Skin epidermis (tissue), 12 donors: ENCODE results near the gene CCDC106.

Source experiments
- H3K27ac ChIP-seq, 21 experiments: fragments of 200-600 bp; sonication (generic) in 11 of 21; one replicate each; pipeline ENCODE4 v1.5.0; 2020; ENCODE audit warnings: mild to moderate bottlenecking in 3 of 21, inconsistent platforms in 2 of 21, moderate library complexity in 2 of 21
- H3K4me3 ChIP-seq, 7 experiments: fragments of 200-600 bp; sonication (generic) in 2 of 7; one replicate each; pipeline ENCODE4 v1.5.0; 2020; ENCODE audit warnings: inconsistent platforms in 2 of 7, mild to moderate bottlenecking in 2 of 7, moderate library complexity in 1 of 7

CCDC106 gene

DNA sequence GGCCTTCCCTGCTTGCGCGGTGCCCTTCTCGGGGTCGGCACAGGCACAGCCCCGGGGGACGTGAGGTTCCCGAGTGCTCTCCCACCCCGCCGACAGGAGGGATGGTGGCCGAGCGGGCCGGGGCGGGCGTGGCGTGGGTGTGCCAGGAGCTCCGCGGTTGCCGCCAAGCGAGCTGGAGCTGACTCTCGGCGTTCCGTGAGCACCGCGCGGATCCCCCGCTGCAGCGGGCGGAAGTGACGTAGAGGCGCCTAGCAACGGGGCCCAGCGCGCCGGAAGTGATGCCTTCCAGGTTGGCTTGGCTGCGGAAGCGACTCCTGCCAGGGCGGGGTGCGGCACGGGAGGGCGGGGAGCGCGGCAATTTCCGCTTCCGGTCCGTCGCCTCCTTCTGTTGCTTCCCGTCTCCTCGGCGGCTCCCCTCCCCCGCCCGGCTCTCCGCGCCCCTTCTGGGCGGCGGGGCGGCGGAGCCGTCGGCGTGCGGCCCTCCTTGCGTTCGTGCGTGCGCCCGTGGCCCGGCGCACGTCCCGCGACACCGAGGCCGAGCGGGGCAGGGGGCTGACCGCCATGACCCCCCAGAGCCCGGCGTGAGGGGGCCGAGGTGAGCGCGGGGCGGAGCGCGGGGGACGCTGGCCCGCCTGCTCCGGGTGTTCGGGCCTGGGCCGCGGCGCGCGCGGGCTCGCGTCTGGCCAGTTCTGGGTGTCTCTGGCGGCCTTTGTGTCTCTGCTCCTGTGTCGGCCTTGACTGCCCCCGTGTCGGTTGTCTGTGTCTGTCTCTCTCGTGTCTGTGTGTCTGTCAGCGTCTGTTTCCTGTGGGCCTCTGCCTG lies 27.0 kb downstream of the CCDC106 start, which contains the start of gene EPN1:
Gene EPN1, plus strand, starts transcription at position 386 of the 820 bp plus-strand sequence. CDS start 3,402 bp downstream, outside the sequence.
- peak within 1 kb of the TSS; percentile 81 to 97 (median 91) for H3K27ac ChIP-seq
- H3K4me3 ChIP-seq: peak within 1 kb of the TSS; percentile 60 to 99 (median 93)

GRCh38 chr19:55675661-55676354 lies 27.8 kb downstream of the CCDC106 start:
- H3K27ac ChIP-seq: peak overlapping the region; percentile 81 to 97 (median 91)
- H3K4me3 ChIP-seq: peak overlapping the region; percentile 60 to 99 (median 93)

- Histone ChIP-seq H3K4me3 (peak overlapping the region in 5 of 7 experiments; percentile 76 to 98 (median 93)), H3K27ac (peak overlapping the region in 6 of 21 experiments; percentile 35 to 97 (median 86))
Observed at GRCh38 chr19:55676383-55676782, 28.4 kb downstream of the CCDC106 start.

GRCh38 chr19:55676889-55677505 lies 29.0 kb downstream of the CCDC106 start:
- H3K27ac ChIP-seq: peak overlapping the region in 11 of 21 experiments; percentile 14 to 97 (median 35)
- H3K4me3 ChIP-seq: no peak overlapping the region

GRCh38 chr19:55677572-55678028 lies 29.6 kb downstream of the CCDC106 start:
- Histone ChIP-seq H3K4me3 (no peak overlapping the region), H3K27ac (peak overlapping the region in 13 of 21 experiments; percentile 2 to 58 (median 23))

DNA sequence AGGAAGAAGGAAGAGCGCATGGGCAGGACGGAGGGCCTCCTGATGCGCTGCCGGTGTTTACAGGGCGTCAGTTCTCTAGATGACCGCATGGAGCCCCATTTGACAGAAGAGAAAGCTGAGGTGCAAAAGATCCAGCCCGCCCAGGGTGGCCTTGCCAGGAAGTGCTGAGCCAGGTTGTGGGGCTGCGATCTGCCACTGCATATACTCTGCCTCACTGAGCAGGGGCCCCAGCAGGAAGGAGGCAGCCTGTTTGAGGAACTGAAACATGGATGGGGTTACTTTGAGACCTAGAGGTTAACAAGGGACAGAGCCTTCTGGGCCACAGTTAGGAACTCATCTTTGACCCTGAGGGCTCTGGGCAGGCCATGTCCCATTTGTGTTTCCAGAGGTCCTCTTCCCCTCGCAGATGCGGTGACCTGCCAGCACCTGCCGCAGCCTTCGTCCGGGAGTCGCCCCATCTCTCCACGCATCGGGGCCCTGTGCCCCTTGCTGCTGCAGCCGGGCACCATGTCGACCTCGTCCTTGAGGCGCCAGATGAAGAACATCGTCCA lies 30.2 kb downstream of the CCDC106 start:
- no peak overlapping the region for H3K4me3 ChIP-seq
- H3K27ac ChIP-seq: peak overlapping the region in 10 of 21 experiments; percentile 3 to 58 (median 22)

DNA sequence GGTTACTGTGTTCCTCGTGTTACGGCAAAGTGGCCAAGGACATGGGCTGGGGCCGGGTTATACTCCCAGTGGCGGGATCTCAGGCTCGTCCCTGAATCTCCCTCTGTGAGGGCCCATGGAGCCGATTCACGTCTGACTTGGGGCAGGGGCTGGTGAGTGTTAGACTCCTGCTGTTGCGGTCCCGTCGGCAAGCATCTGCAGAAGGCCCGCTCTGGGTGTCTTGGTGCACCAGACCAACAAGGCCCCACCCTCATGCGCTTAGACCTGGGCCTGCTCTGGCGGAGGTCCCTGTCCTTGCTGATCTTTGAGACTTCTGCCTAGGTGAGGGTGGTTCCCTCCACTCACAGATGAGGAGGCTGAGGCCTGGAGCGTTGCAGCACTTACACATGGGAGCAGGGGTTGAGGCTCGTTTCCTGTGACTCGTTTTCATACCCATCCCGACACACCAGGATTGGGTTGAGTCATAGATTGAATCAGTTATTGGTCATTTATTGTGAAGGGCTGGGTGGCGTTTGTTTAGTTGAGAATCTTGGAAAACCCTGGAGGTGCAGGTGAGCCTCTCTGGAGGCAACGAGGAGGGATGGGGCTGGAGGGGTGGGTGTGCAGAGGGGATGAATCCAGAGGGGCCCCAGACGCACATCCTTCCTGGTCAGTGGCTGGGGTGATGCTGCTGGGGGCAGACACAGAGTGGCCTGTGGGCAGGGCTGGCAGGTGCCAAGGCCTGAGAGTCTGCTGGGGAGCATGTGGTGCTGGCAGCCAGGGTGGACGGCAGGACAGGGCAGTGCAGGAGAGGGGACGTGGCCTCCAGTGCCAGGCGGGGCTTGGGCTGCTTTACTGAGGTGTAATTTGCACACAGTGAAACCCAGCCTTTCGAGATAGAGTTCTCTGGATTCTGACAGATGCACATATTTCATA lies 31.6 kb downstream of the CCDC106 start:
- Histone ChIP-seq H3K27ac (no peak overlapping the region), H3K4me3 (no peak overlapping the region)

DNA sequence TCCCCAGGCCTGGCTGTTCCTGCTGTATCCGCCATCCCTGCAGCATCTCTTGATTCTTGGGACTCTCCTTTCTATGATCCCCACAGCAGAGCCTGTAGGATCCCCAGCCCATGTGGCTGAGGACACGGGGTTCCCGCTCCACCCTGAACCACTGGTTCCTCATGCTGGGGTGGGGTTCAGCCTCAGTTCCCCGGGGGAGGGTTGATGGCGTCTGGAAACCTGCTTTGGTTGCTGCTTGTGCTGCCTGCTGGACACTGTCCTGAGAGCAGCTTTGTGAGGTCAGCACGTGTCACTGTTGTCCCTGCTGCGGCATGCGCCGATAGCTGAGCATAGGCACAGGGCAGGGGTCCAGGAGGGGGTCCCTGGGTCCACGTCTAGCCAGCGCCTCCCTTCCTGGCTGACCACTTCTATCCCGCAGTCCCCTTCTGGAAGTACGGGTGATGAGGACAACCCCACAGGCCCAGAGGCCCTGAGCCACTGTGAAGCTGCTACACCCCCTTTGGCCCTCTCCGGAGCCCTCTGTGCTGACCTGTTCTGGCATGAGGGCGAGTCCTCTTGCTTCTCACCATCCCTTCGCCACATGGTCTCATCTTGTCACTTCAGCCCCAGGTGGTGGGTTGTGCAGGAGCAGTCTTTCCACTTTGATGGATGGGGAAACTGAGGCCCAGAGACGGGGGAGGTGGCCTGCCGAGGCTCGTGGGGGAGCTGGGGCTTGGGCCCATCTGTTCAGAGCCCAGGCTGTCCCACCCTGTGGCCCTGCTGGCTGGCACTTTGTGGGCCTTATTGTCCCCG lies 32.5 kb downstream of the CCDC106 start:
- Histone ChIP-seq H3K4me3 (no peak overlapping the region), H3K27ac (peak overlapping the region in 1 of 21 experiments; percentile 12)

DNA sequence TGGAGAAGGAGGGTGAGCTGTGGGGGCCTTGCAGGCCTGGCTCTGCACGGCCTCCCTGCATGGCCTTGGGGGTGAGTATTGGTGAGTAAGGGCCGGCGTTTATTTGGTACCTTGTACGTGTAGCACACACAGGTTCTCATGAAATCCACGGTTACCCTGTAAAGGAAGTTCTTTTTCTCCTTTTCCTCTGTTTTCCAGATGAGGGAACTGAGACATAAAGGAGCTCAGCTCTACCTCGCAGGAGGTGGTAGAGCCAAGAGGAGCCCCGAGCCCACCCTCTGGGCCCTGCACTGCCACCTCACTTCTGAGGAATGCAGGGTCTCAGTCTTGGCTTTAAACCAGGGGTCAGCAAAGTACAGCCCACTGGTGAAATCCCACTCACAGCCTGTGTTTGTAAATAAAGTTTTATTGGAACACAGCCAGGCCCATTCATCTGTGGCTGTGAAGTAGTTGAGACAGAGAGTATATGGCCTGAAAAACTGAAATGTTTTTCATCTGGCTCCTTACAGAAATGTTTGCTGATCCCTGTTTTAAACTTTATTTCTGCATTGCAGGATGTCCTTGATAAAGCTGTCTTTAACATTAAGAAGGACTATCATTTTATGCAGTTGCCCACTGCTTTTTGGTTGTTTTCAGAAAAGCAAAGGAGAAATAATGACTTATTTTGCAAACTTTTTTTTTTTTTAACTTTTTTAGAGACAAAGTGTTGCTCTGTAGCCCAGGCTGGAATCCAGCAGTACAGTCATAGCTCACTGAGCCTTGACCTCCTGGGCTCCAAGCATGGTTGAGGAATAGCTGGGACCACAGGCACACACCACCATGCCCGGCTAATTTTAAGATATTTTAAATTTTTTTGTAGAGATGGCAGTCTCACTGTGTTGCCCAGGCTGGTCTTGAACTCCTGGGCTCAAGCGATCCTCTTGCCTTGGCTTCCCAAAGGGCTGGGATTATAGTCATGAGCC lies 33.4 kb downstream of the CCDC106 start:
- Histone ChIP-seq H3K27ac (no peak overlapping the region), H3K4me3 (no peak overlapping the region)

- H3K27ac ChIP-seq: no peak overlapping the region
Observed at GRCh38 chr19:55683449-55684261, 35.6 kb downstream of the CCDC106 start.

GRCh38 chr19:55684946-55685681 lies 37.1 kb downstream of the CCDC106 start:
- Histone ChIP-seq H3K4me3 (no peak overlapping the region), H3K27ac (no peak overlapping the region)

More at GRCh38 chr19:55683449-55684261, 35.6 kb downstream of the CCDC106 start:
- H3K4me3 ChIP-seq: no peak overlapping the region

GRCh38 chr19:55685776-55686175 lies 37.8 kb downstream of the CCDC106 start:
- no peak overlapping the region for H3K4me3 ChIP-seq
- no peak overlapping the region for H3K27ac ChIP-seq

DNA sequence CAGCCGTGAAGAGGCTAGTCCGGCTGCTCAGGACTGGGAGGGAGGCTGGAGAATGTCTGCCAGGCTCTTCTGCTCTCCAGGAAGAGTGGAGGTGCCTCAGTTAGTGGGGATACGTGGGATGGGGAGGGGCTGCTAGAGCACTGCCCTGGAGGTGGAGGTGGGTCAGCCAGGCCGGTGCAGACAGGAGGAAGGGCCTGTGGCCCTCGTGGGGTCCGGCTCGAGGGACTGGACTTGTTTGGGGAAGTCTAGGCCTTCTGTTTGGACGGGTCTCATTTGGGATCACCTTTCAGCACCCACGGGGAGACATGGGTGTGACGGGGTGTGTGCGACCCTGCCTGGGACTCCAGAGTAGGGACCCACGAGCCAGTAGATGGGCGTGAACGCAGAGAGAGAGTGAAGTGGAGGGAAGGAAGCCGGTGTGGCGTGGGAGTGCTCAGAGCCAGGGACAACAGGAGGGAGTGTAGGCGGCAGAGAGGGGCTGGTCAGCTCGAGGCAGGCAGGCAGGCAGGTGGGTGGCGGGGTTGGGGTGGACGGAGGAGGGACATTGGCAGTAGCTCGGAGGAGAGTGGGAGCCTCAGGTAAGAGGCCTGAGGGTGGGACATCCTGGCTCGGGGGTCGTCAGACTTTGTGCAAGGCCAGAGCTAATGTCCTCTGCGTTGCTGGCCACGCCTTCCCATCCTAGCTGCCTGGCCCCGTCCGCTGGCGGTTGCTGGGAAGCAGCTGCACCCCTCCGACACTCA lies 38.5 kb downstream of the CCDC106 start:
- no peak overlapping the region for H3K4me3 ChIP-seq
- no peak overlapping the region for H3K27ac ChIP-seq

DNA sequence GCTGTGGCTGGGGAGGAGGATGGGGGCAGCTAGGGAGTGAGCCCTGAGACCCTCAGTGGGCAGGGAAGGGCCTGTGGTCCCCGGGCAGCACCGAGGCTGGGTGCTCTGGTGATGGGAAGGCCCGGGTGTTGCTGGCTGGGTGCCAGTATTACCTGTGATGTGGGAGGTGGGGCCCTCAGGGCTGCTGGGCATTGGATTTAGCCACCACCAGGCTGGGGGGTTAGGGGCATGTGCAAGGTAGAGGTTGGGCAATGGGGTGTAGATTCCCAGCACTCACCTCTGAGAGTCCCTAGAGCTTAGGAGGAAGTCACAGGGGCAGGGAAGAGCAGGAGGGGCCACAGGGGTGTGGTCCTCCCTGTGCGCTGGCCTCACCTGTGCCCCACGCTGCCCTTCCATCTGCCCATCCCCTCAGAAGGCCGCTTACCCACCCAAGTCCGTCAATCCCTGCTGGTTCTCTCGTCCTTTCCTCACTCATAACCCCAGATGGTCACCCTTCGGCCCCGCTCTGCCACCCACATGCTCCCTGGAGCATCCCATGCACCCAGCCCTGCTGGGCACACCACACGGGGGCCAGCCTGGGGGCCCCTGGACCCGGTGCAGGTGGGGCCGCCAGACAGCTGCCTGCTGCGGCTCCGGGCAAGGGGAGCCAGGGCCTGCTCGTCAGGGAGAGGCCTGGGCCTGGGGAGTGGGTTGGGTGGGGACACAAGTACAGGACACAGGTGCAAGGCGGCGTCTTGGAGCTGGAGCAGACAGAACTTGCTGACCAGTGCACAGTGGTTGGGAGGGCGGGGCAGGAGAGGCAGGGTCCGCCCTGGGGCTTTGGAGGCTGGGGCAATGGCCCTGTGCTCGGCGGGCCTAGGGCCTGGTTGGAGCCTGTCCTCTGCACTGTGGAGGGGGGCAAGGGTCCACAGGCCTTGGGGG lies 39.5 kb downstream of the CCDC106 start:
- H3K4me3 ChIP-seq: no peak overlapping the region
- no peak overlapping the region for H3K27ac ChIP-seq
